Neuronal stem cell (in vitro differentiated cells): ENCODE results near the gene ZNF148.

ENCODE experiments used
- DNase-seq: peaks from one replicate; pipeline ENCODE4 v3.0.0-alpha.2; 2013; ENCODE audit warnings: low spot score
- H2AFZ ChIP-seq: one replicate; pipeline ENCODE4 v1.6.1; 2013; ENCODE audit warnings: mild to moderate bottlenecking, low read length, inconsistent platforms
- H2AK5ac ChIP-seq: 2 replicates; pipeline ENCODE4 v1.6.1; 2013; ENCODE audit warnings: low read depth, mild to moderate bottlenecking, inconsistent platforms, low read length, moderate library complexity, mixed read lengths
- H2BK120ac ChIP-seq: 2 replicates; pipeline ENCODE4 v1.6.1; 2013; ENCODE audit warnings: low read depth, mild to moderate bottlenecking, inconsistent platforms, low read length, moderate library complexity, mixed read lengths
- H2BK12ac ChIP-seq: one replicate; pipeline ENCODE4 v1.6.1; 2013; ENCODE audit warnings: low read length, inconsistent platforms
- H2BK15ac ChIP-seq: 2 replicates; pipeline ENCODE4 v1.6.1; 2013; ENCODE audit warnings: mild to moderate bottlenecking, low read length, inconsistent platforms, mixed read lengths
- H2BK5ac ChIP-seq: one replicate; pipeline ENCODE4 v1.6.1; 2013; ENCODE audit warnings: inconsistent platforms, mild to moderate bottlenecking, low read length, moderate library complexity
- H3K14ac ChIP-seq: one replicate; pipeline ENCODE4 v1.6.1; 2013; ENCODE audit warnings: low read length, inconsistent platforms
- H3K18ac ChIP-seq: 2 replicates; pipeline ENCODE4 v1.6.1; 2013; ENCODE audit warnings: low read length, inconsistent platforms
- H3K23ac ChIP-seq: 2 replicates; pipeline ENCODE4 v1.6.1; 2013; ENCODE audit warnings: low read depth, mild to moderate bottlenecking, mixed read lengths, low read length, inconsistent platforms; ENCODE audit not compliant: poor library complexity
- H3K27ac ChIP-seq: replicated peaks from 3 replicates; pipeline ENCODE4 v1.5.1; 2013; ENCODE audit warnings: low read length, inconsistent platforms
- H3K27me3 ChIP-seq, 3 experiments: 2 replicates each; pipeline ENCODE4 v1.6.1; 2013; ENCODE audit warnings: low read length in 3 of 3, mild to moderate bottlenecking in 2 of 3, inconsistent platforms in 1 of 3, low read depth in 1 of 3, mixed read lengths in 1 of 3, moderate library complexity in 1 of 3; ENCODE audit not compliant: control insufficient read depth in 3 of 3, insufficient read depth in 3 of 3
- H3K36me3 ChIP-seq, 2 donors: replicated peaks in 1 of 2; 2 replicates each; pipeline ENCODE4 v1.6.1; 2013; ENCODE audit warnings: low read length in 2 of 2; ENCODE audit not compliant: control insufficient read depth in 2 of 2, insufficient read depth in 2 of 2
- H3K4ac ChIP-seq: 2 replicates; pipeline ENCODE4 v1.6.1; 2013; ENCODE audit warnings: inconsistent platforms, mild to moderate bottlenecking, low read length, moderate library complexity
- H3K4me1 ChIP-seq, 2 donors: 1 replicate in 1 of 2; 2 replicates in 1 of 2; pipeline ENCODE4 v1.6.1; 2013; ENCODE audit warnings: low read length in 2 of 2, low read depth in 1 of 2; ENCODE audit not compliant: control insufficient read depth in 2 of 2, insufficient read depth in 1 of 2
- H3K4me2 ChIP-seq: one replicate; pipeline ENCODE4 v1.6.1; 2013; ENCODE audit warnings: mild to moderate bottlenecking, low read length, inconsistent platforms; ENCODE audit not compliant: insufficient read depth, poor library complexity, severe bottlenecking
- H3K4me3 ChIP-seq, 2 donors: 2 replicates each; pipeline ENCODE4 v1.5.1; 2013; ENCODE audit warnings: low read length in 2 of 2, mild to moderate bottlenecking in 2 of 2, inconsistent platforms in 1 of 2, moderate library complexity in 1 of 2
- H3K79me1 ChIP-seq: one replicate; pipeline ENCODE4 v1.6.1; 2013; ENCODE audit warnings: low read depth, mild to moderate bottlenecking, inconsistent platforms, low read length, moderate library complexity
- H3K9ac ChIP-seq: one replicate; pipeline ENCODE4 v1.6.1; 2013; ENCODE audit warnings: mild to moderate bottlenecking, low read depth, low read length, inconsistent platforms; ENCODE audit not compliant: poor library complexity
- H3K9me3 ChIP-seq, 2 donors: replicated peaks in 1 of 2; 2 replicates each; pipeline versions ENCODE3 to v1.6.1; 2013; ENCODE audit warnings: low read length in 2 of 2, mild to moderate bottlenecking in 2 of 2, inconsistent platforms in 1 of 2, low read depth in 1 of 2, mixed read lengths in 1 of 2, moderate library complexity in 1 of 2; ENCODE audit not compliant: control insufficient read depth in 2 of 2, insufficient read depth in 1 of 2
- H4K8ac ChIP-seq: one replicate; pipeline ENCODE4 v1.6.1; 2013; ENCODE audit warnings: low read depth, mild to moderate bottlenecking, inconsistent platforms, low read length, moderate library complexity
- H4K91ac ChIP-seq: one replicate; pipeline ENCODE4 v1.6.1; 2013; ENCODE audit warnings: low read length, low read depth, mild to moderate bottlenecking, inconsistent platforms; ENCODE audit not compliant: poor library complexity
- WGBS, 2 donors: extraction: QIAGEN DNeasy Blood & Tissue Kit; methylation state at CpG; one replicate each; pipeline ENCODE4 v1.1.7; 2013; ENCODE audit warnings: missing lambda C conversion rate in 2 of 2, mixed read lengths in 1 of 2; ENCODE audit not compliant: insufficient read length in 2 of 2, insufficient replicate concordance in 1 of 2; ENCODE audit errors: extremely low coverage in 2 of 2; 5-methylcytosine and 5-hydroxymethylcytosine counted together

ZNF148 gene

DNA sequence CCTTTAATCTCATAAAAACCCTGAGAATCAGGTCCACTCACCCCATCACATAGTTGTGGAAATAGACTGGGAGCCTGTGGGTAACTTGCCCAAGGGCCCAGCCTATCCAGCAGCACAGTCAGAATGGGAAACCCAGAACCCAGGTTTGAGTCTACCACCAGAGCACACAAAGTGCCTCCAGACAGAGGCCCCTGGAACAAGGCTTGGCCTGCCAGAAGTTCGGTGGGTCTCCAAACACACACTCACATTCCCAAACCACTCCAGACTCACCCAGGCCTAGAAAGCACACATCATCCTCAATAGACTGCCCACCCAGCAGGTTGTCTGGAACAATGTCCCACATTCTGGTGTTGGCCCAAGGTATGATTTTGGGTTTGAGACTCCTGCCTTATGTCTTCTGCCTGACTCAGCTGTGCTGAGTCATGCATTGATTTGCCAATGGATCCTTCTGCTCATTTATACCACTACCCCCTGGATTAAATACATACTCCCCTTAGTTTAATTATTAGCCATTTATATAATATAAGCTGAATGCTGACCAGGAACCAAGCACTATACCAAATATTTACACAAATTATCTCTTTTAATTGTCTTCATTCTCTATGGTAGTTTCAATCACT lies 167.1 kb downstream of the ZNF148 start:
- H3K4me1 ChIP-seq, result peaks cover 3 to 9% of the 10 kb centered on the region in 2 donors
- H3K9me3 ChIP-seq, result peaks cover 0 to 4% of the 10 kb centered on the region in 2 donors
- no peak overlapping the region for H2BK12ac ChIP-seq
- H3K79me1 ChIP-seq, result peaks cover 2% of the 10 kb centered on the region
- no peak overlapping the region for H2BK15ac ChIP-seq
- no peak overlapping the region for H3K27ac ChIP-seq
- no peak overlapping the region for H2AFZ ChIP-seq
- H4K91ac ChIP-seq, result no peak overlapping the region
- H3K23ac ChIP-seq, result no peak overlapping the region
- H3K36me3 ChIP-seq, result no peaks in the 10 kb centered on the region
- no peak overlapping the region for H3K4me2 ChIP-seq
- H3K27me3 ChIP-seq, result peaks cover 0 to 68% (median 4%) of the 10 kb centered on the region in 3 experiments
- H4K8ac ChIP-seq, result no peak overlapping the region
- no peak overlapping the region for H2BK120ac ChIP-seq
- H3K4me3 ChIP-seq, result no peak overlapping the region
- H3K18ac ChIP-seq, result no peak overlapping the region
- no peak overlapping the region for H2BK5ac ChIP-seq
- WGBS, 2 donors, result no CpG with 5 or more reads among the region's 1 CpG
- DNase-seq, result no peak
- H3K9ac ChIP-seq, result no peak overlapping the region
- H2AK5ac ChIP-seq, result no peak overlapping the region
- no peak overlapping the region for H3K4ac ChIP-seq
- no peak overlapping the region for H3K14ac ChIP-seq

DNA sequence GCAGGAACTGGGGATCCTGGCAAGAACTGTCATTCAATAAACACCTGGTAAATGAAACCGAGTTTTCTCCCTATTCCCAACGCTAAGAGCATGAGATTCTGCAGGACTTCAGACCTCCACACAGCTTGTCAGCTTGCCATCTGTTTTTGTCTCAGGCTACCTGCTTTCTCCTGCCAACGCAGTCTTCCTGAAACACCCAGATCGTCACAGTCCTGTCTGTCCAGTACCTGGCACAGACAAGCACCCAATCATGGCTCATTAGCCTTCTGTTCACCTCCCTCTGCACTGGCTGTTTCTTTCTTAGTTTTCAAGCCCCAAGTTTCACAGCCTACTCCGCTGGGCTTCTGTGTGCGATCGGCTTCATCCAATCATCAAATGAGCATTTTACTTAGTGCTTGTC lies 167.6 kb downstream of the ZNF148 start:
- Histone ChIP-seq H3K14ac (no peak overlapping the region), H4K8ac (no peak overlapping the region), H3K4me2 (no peak overlapping the region), H3K27ac (no peak overlapping the region), H3K9me3 (peaks cover 0 to 4% of the 10 kb centered on the region in 2 donors), H3K36me3 (no peaks in the 10 kb centered on the region), H3K27me3 (peaks cover 0 to 63% (median 4%) of the 10 kb centered on the region in 3 experiments), H2BK12ac (no peak overlapping the region), H4K91ac (no peak overlapping the region), H3K4me3 (no peak overlapping the region), H2AFZ (no peak overlapping the region), H2BK120ac (no peak overlapping the region), H2AK5ac (no peak overlapping the region), H3K4me1 (peaks cover 0 to 5% of the 10 kb centered on the region in 2 donors), H2BK15ac (no peak overlapping the region), H3K23ac (no peak overlapping the region), H3K4ac (no peak overlapping the region), H2BK5ac (no peak overlapping the region), H3K9ac (no peak overlapping the region), H3K18ac (no peak overlapping the region), H3K79me1 (peaks cover 2% of the 10 kb centered on the region)
- no CpG with 5 or more reads among the region's 7 CpGs for WGBS, 2 donors
- DNase-seq, result no peak

DNA sequence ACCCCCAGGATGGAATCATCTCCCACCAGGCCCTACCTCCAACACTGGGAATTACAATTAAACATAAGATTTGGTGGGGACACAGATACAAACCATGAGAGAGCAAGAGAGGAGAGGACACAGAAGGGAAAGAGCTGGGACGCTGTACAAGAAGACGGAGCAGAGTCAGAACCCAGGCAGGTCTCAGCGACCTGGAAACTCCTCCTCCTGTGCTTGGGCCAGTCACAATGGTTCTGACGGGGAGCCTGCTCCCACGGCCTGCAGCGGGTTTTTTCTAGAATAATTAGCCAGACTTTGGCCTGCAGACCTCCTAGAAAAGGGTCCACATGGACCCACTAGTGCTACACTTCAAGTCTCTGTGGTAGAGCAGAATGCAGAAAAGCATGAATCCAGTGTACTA lies 168.2 kb downstream of the ZNF148 start:
- H4K8ac ChIP-seq, result no peak overlapping the region
- H2AFZ ChIP-seq, result no peak overlapping the region
- WGBS, 2 donors, result no CpG with 5 or more reads among the region's 6 CpGs
- H3K23ac ChIP-seq, result no peak overlapping the region
- H2BK12ac ChIP-seq, result no peak overlapping the region
- peaks cover 2% of the 10 kb centered on the region for H3K79me1 ChIP-seq
- H2BK15ac ChIP-seq, result no peak overlapping the region
- no peak overlapping the region for H4K91ac ChIP-seq
- H3K27ac ChIP-seq, result no peak overlapping the region
- peaks cover 0 to 4% of the 10 kb centered on the region in 2 donors for H3K9me3 ChIP-seq
- no peak overlapping the region for H2AK5ac ChIP-seq
- no peak overlapping the region for H3K18ac ChIP-seq
- peaks cover 0 to 5% of the 10 kb centered on the region in 2 donors for H3K4me1 ChIP-seq
- H3K4me2 ChIP-seq, result no peak overlapping the region
- H3K4ac ChIP-seq, result no peak overlapping the region
- H3K4me3 ChIP-seq, result no peak overlapping the region
- no peak for DNase-seq
- no peak overlapping the region for H3K14ac ChIP-seq
- no peak overlapping the region for H2BK120ac ChIP-seq
- H2BK5ac ChIP-seq, result no peak overlapping the region
- H3K36me3 ChIP-seq, result no peaks in the 10 kb centered on the region
- H3K27me3 ChIP-seq, result peaks cover 0 to 58% (median 4%) of the 10 kb centered on the region in 3 experiments
- H3K9ac ChIP-seq, result no peak overlapping the region

DNA sequence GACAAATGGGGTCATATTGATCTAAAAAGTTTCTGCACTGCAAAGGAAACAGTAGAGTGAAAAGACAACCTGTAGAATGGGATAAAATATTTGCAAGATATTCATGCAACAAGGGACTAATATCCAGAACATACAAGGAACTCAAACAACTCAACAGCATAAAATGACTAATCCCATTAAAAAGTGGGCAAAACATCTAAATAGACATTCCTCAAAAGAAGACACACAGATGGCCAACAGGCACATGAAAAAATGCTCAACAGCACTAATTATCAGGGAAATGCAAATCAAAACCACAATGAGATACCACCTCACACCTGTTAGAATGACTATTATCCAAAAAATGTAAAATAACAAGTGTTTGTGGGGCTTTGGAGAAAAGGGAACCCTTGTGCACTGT lies 171.4 kb downstream of the ZNF148 start:
- DNase-seq, result no peak
- H3K27ac ChIP-seq, result no peak overlapping the region

More for the DNA sequence above, 171.4 kb downstream of the ZNF148 start:
- Histone ChIP-seq H3K36me3 (no peaks in the 10 kb centered on the region), H2BK12ac (no peak overlapping the region), H3K9me3 (peaks cover 0 to 4% of the 10 kb centered on the region in 2 donors), H3K4ac (no peak overlapping the region), H2BK120ac (no peak overlapping the region), H3K79me1 (no peaks in the 10 kb centered on the region), H3K14ac (no peak overlapping the region), H2BK15ac (no peak overlapping the region), H3K4me2 (no peak overlapping the region), H3K4me1 (no peaks in the 10 kb centered on the region), H3K18ac (no peak overlapping the region), H3K23ac (no peak overlapping the region), H3K9ac (no peak overlapping the region), H2AFZ (no peak overlapping the region), H4K8ac (no peak overlapping the region), H3K27me3 (peaks cover 0 to 26% (median 0%) of the 10 kb centered on the region in 3 experiments), H2BK5ac (no peak overlapping the region), H3K4me3 (no peak overlapping the region), H4K91ac (no peak overlapping the region), H2AK5ac (no peak overlapping the region)
